A172 (cell line): ENCODE measurements around the gene GON4L. TPM values are rescaled to one million over a fixed set of nuclear protein-coding genes. Genes with fewer than 3 reads are reported as not detected.
"Not testable (repeated sequence)": the region's sequence is repeated elsewhere in the genome, so short reads cannot be mapped to it uniquely, and the experiment has no call there.

Source experiments
- DNase-seq: peaks from one replicate; pipeline ENCODE4 v3.0.0-alpha.2; 2015; ENCODE audit warnings: low spot score
- total RNA-seq: library from RNA; depleted of rRNA; stranded (reverse); fragments of >200 nt; shearing (Covaris generic); gene quantifications from 2 replicates; pipeline ENCODE4 v1.2.3, GENCODE V29; 2014

GON4L gene
- total RNA-seq, 1 experiment from 2014 or later: 29.6 TPM

- DNase-seq: not testable (repeated sequence)
Observed at GRCh38 chr1:155748141-155748540, 108.9 kb downstream of the GON4L start.

DNA sequence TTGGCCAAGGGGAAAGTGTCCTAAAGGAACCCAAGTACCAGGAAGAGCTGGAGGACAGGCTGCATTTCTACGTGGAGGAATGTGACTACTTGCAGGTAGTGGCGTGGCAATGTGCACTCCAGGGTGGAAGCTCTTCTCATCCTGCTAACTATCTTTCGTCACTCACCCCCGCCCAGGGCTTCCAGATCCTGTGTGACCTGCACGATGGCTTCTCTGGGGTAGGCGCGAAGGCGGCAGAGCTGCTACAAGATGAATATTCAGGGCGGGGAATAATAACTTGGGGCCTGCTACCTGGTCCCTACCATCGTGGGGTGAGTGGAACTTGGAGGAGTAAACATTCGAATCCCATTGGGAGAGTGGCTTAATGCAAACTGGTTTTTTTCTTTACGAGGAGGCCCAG, 109.4 kb downstream of the GON4L start:
- not testable (repeated sequence) for DNase-seq

DNA sequence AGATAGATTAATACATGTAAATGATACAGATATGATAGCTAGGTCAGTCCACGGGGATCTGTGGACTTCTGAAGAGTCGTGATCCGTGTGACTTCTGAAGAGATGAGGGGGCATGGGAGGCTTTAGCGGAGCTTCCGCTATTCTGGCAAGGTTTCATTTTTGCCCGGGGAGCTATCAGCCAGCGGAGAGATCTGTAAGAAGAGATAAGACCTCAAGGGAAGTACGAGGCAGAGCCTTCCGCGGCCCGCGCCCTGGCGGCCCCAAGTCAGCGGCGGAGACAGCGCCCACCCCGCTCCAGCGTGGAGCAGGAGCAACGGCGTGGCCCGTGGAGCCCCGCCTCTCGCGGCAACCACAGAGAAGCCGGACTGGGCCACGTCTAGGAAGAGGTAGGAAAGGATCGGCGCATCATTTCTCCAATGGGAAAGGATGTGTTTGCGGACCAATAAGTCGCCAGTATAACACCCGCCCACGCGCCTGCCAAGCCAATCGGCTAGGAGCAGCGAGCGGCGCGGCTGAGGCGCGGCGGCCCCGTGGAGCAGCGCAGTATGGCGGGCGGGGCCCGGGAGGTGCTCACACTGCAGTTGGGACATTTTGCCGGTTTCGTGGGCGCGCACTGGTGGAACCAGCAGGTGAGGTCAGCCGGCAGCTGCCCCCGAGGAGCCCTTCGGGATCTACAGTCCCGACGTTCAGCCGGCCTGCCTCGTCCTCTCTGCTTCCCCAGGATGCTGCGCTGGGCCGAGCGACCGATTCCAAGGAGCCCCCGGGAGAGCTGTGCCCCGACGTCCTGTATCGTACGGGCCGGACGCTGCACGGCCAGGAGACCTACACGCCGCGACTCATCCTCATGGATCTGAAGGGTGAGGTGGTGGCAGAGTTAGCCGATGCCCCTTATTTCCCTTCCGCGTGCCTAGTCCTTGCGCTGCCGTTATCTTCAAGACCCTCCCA, 111.5 kb downstream of the GON4L start:
- peak; percentile 100 for DNase-seq

DNA sequence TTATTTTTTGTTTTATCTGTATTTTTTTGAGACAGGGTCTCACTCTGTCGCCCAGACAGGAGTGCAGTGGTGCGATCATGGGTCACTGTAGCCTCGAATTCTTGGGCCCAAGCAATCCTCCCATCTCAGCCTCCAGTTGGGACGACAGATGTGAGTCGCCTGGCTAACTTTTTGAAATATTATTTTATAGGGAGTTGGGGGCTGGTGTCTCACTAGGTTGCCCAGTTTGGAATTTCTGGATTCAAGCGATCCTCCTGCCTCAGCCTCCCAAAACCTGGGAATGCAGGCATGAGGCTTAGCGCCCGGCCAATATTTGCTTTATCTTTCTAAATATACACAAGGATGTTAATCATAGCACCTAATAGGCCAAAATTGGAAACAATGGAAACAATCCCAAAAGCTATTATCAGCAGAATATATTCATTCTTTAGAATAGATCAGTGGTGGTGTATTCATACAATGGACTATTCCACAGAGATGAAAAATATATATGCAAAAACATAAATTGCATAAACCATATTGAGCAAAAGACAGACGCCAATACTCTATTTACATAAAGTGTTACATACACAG, 112.2 kb downstream of the GON4L start:
- no peak for DNase-seq

DNA sequence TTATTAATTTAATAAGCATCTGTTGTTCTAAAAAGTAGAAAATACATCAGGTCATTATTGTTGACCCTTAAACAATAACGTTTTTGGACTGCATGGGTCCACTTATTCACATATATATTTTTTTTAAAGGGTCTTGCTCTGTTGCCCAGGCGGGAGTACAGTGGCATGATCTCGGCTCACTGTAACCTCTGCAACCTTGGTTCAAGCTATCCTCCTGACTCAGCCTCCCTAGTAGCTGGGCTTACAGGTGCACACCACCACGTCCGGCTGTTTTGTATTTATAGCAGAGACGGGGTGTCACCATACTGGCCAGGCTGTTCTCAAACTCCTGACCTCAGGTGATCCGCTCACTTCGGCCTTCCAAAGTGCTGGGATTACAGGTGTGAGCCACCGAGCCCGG, 115.1 kb downstream of the GON4L start:
- DNase-seq: no peak

- DNase-seq: no peak
Observed at GRCh38 chr1:155740995-155741394, 116.0 kb downstream of the GON4L start.

- peak; percentile 83 for DNase-seq
Observed at GRCh38 chr1:155729031-155729898, 127.7 kb downstream of the GON4L start.

DNA sequence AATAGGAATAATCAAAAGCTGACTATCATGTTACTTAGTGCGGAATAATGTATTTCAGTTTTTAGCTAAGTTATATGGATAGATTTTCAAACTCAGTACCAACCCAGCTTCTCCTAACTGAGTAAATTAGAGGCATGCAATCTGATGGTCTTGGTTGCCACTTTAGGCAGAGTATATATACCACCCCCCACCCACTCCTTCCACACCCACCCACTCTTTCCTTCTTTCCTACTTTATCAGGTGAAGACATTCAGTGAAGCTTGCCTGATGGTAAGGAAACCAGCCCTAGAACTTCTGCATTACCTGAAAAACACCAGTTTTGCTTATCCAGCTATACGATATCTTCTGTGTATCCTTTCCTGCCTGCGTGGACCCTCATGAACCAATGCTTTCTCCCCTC, 131.9 kb downstream of the GON4L start:
- DNase-seq: no peak

DNA sequence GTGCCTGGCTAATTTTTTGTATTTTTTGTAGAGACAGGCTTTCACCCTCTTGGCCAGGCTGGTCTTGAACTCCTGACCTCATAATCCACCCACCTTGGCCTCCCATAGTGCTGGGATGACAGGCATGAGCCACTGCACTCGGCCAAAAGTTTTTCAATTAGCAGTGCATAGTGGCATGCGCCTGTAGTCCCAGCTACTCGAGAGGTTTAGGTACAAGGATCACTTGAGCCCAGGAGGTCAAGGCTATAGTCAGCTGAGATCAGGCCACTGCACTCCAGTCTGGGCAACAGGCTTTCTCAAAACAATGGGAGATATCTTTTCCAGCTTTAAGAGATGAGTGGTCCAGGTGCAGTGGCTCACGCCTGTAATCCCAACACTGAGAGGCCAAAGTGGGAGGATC, 137.3 kb downstream of the GON4L start:
- no peak for DNase-seq

DNA sequence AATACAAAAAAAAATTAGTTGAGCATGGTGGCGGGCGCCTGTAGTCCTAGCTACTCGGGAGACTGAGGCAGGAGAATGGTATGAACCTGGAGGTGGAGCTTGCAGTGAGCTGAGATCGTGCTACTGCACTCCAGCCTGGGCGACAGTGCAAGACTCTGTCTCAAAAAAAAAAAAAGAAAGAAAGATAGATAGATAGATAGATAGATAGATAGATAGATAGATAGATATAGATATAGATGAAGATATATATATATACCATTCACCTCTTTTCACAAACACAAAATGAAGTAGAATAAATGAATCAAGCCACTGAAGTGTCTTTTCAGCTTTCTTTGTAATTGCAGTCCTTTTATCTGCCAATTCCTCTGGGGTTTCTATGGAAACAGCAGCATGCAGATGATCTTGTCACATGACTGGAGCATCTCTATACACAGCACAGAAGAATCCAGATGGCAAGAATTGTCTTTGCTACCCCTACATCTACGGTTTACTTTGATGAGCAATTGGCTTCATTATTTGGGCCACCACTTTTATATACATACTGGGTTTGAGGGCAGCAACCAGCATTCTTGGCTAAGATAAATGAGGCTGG, 138.4 kb downstream of the GON4L start:
- not testable (repeated sequence) for DNase-seq

GRCh38 chr1:155717041-155717440, 140.0 kb downstream of the GON4L start:
- no peak for DNase-seq

DNA sequence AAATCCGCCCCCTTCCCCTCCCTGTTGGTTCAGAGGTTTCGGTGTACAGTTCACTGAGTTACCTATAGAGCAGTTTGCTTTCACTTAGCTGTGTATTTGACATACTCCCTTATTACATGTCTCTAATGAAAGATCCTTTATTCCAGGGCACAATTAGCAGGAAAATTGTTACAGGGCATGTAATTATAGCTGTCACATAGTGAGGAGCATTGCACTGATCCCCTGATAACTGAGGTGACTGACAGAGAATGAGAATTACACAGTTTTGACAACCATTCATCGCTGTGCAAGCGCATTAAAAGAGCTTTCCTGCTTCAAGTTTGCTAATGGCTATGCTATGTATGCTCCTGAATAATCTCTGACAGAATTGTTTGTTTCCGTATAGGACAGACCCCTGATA, 141.2 kb downstream of the GON4L start:
- no peak for DNase-seq

- not testable (repeated sequence) for DNase-seq
Observed at GRCh38 chr1:155715056-155715455, 142.0 kb downstream of the GON4L start.

GRCh38 chr1:155713075-155713474, 143.9 kb downstream of the GON4L start:
- DNase-seq: no peak

GRCh38 chr1:155712636-155713035, 144.4 kb downstream of the GON4L start:
- DNase-seq: not testable (repeated sequence)

DNA sequence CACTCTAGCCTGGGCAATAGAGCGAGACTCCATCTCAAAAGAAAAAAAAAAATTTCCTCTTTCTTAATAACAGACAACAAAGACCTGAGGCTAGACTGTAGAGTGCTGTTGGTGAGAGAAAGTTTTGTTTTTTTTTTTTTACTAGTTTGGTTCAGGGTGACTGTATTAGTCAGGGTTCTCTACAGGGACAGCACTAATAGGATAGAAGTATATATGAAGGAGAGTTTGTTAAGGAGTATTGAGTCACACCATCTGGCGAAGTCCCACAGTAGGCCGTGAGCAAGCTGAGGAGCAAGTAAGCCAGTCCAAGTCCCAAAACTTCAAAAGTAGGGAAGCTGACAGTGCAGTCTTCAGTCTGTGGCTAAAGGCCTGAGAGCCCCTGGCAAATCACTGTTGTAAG, 145.6 kb downstream of the GON4L start:
- not testable (repeated sequence) for DNase-seq

DNA sequence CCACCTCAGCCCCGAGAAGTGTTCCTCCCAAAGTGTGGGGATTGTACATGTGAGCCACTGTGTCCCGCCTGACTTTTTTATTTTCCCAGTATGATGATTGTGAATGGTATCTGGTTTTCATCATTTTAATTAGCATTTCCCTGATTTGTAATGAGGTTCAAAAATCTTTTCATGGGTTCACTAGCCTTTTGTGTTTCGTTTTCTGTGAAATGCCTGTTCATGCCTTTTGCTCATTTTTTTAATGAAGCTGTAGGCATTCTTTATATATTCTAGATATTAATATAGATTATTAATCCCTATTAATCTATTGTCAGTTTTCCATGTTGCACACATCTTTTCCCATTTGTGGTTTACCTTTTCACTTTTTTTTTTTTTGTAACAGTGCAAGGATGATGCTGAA, 147.6 kb downstream of the GON4L start:
- DNase-seq: no peak

DNA sequence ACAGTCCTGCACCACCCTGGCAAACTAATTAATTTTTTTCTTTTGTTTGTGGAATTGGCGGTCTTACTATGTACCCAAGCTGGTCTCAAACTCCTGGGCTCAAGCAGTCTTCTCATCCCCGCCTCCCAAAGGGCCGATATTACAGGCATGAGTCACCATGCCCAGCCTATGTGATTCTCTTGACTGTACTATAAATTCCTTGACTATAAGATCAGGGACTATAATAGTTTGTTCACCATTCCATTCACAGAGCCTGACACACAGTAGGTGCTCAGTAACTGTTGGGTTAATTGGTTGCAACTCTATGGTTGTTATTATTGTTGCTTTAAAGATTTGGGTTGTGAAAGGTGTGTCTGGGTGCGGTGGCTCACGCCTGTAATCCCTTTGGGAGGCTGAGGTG, 150.9 kb downstream of the GON4L start:
- DNase-seq: peak; percentile 91

- DNase-seq: not testable (repeated sequence)
Observed at GRCh38 chr1:155704414-155704813, 152.6 kb downstream of the GON4L start.

DNA sequence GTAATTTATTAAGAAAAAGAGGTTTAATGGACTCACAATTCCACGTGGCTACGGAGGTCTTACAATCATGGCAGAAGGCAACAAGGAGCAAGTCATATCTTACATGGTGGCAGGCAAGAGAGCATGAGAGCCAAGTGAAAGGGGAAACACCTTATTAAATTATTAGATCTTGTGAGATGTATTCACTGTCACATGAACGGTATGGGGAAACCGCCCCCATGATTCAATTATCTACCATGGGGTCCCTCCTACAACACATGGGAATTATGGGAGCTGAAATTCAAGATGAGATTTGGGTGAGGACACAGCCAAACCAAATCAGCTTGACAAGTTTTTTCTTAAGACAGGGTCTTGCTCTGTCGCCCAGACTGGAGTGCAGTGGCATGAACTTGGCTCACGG, 153.8 kb downstream of the GON4L start:
- no peak for DNase-seq

DNA sequence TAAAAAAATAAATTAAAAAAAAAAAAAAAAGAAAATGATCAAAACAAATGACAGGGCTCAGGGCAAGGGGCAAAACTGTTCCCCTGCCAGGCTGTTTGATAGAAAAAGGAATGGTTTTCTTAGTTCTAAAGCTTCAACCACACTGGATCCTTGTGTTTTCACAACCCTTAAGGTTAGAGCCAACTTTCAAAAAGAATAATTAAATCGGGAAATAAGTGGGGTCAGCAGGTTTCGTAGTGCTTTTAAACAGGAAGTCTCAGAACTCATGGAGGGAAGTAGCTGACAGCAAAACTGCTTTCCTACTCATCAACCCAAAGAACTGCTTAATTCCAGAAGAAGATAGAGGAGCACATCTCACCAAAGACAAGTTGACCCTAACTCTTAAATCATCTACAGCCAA, 155.3 kb downstream of the GON4L start:
- DNase-seq: not testable (repeated sequence)
